GM18499 (cell line): ENCODE measurements around the gene PLXNB2.

Source experiments
- ATAC-seq: cut with Tn5 transposase; IDR thresholded peaks from one replicate; pipeline ENCODE4 v1.9.1; 2021; ENCODE audit warnings: moderate number of reproducible peaks; ENCODE audit not compliant: insufficient read depth, unreplicated experiment

Gene PLXNB2

DNA sequence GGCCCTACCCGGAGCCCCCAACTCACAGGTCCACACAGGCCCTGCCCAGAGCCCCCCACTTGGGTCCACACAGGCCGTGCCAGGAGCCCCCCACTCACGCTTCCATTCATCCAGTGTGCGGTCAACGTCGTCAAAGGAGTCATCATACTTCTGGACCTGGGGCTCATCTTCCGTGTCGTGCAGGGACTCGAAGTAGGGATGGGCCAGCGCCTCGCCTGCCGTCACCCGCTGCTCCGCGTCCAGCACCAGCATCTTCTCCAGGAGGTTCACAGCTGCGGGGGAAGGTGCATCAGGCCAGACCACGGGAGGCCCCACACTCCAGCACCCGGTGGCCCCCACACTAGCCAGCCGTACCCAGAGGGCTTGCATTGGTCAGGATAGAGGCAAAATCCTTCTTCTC lies 52.3 kb downstream of the PLXNB2 start:
- no peak for ATAC-seq

DNA sequence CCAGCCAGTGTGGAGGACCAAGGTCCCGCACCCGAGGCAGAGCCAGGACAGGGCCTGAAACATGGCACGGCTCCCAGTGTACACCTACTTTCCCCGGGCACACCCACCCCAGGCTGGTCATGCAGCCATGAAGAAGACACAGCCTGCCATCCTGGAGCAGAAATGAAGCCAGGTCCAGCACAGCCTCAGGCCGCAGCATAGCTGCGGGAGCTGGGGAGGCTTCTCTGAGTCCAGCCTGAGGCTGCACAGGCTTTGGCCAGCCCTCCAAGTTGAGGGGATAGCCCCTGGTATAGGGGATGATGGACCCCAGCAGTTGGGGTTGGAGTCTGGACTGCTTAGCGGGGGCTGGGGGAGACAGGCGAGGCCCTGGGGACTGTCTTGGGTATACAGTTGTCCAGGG lies 53.5 kb downstream of the PLXNB2 start:
- no peak for ATAC-seq

DNA sequence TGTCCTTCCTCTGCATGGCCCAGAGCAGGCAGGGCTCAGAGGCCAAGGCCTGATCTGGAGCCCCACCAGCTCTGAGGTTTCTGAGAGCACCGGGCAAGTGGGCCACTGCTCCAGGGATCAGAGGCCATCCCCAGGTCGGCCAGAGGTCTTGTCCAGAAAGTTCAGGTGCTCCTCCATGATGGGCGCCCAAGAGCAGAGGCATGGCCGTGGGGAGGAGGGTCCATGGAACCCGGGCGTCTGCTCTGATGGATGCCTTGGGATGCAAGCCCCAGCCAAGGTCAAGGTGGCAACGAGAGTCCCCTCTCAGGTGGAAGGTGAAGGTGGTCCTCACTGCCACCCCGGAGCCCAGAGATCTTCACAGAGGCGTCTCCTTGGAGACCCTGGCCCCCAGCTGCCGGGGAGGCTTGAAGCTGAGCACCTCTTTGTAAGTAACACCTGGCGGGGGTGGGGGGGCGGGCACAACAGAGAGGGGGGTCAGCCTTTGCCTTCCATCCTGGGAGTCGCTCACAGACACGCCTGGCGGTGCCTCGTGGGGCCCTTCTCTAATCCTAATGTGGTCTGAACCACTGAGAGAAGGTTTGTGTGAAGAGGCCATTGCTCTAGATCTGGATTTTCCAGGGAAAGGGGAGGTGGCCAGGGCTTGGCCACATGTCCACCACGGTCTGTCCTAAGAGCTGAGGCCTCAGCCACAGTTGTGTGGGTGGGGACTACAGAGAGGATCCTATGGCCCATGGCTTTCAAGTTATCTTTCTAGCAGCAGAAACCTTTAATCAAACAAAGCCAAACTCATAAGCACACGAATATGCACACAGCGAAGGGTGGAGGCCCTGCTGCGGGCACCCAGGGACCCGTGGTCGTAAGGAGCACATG lies 54.2 kb downstream of the PLXNB2 start:
- ATAC-seq, result no peak

DNA sequence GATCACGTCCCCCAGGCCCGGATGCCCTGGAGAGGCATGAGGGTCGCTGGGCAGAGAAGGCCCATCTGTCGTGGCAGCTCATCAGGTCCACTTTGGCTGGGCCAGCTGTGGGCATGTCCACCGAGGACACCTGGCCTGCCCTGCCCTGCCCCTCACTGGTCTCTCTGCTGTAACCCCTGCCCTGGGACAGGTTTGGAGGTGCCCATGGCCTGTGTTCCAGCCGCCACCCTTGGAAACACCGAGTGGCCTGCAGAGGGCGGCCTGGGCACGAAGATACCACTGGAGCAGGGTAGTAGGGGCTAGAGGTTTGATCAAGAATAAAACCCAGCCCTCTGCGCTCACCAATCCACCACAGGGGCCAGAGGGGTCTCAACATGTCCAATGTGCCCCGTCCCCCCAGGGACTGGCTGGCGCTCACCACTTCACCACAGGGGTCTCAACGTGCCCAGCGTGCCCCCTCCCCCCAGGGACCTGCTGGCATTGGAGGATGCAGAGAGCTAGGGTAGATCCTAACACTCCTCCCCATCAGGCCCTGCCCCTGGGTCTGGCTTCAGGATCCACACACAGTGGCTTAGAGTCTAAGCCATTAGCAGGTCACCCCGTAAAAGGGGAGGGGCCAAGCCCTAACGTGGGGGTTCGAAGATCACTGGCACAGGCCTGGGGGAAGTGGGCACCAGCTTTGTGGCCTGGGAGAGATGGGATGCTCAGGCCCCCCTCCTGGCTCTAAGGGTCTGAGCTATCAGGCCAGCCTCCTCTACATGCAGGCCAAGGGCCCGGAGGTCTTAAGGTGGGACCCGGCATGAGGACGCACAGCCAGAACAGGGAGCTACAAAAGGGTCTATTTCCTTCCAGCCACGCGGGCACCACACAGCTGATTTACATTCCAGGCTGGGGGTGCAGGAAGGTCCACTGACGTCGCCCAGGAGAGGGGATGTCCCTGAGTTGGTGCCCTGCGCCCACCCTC lies 55.1 kb downstream of the PLXNB2 start:
- no peak for ATAC-seq

DNA sequence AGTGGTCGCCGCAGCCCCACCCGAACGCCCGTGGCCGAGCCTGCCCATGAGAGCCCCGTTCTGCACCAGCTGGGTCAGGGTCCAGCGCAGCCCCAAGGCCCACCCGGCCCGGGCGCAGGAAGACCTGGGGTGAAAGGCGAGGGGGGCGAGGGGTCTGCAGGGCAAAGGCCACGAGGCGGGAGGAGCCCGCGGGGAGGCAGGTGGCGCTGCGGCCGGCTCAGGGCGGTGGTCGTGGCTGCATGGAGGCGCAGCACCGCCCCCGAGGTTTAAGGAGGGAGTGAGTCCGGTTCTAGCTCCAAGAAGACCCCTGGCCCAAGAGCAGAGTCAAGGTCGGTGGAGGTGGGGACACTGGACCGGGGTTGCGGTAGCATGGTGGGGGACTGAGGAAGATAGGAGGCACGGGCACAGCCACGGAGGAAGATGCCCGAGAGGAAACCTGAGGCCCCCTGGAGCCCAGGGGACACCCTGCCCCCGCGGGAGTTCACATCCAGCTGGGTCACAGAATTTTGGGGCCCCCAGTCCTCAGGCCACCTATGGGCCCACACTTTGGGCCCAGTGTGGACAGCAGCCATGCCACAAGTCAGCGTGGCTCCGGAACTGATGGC lies 55.9 kb downstream of the PLXNB2 start:
- no peak for ATAC-seq

DNA sequence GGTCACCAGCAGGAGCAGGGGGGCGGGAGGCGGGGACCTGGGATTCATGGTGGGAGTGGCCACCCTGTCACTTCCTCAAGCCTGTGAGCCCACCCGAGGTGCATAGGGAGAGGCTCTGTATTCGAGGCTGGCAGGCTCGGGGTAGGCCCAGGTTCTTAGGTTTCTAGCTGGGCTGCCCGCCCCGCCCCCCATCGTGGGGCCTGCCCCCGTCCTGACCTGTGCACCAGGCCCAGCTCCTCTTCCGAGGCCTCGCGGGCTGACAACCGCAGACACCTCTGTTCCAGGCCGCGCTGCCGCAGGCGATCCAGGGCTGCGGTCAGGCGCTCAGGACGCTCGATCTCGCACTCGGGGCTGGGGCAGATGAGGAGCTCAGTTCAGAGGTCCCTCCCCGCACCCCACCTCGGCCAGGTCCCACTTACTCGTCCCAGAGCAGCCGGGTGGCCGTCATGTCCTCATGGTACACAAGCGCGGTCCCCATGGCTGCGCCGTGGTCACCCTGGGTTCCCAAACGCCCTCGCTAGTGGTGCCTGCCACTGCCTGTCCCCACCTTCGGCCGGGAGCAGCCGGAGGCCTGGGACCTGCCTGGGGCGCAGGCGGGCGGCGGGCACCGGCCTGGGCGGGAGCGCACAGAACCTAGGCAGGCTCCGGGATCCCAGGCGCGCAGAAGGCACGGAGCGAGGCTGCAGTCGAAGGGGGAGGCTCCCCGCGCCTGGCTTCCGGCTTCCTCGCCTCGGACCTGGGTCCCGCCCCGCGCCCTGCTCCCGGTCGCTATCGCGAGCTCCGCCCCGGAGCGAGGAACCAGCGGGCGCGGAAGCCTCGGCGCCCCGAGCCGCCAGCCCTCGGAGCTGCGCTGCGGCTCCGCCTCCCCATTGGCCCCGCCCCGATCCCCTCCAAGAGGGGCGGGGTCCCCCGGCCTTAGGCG lies 56.6 kb downstream of the PLXNB2 start, which contains the start of gene HDAC10:
Gene HDAC10 (minus strand): TSS at position 711 of the 922 bp plus-strand sequence. CDS start 233 bp downstream, at position 478.
- ATAC-seq, result no peak

DNA sequence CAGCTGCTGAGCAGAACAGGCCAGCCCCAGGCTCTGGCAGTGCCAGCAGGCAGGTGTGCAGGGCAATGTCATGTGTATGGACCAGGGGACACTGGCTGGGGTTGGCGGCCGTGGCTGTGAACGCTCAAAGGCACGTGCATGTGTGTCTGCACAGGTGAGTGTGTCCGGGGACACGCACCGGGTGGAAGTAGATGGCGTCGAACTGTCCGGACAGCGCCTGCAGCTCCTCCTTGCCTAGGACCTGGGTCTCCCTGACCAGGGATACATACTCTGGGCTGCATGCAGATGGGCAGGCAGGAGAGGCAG lies 57.2 kb downstream of the PLXNB2 start:
- no peak for ATAC-seq

DNA sequence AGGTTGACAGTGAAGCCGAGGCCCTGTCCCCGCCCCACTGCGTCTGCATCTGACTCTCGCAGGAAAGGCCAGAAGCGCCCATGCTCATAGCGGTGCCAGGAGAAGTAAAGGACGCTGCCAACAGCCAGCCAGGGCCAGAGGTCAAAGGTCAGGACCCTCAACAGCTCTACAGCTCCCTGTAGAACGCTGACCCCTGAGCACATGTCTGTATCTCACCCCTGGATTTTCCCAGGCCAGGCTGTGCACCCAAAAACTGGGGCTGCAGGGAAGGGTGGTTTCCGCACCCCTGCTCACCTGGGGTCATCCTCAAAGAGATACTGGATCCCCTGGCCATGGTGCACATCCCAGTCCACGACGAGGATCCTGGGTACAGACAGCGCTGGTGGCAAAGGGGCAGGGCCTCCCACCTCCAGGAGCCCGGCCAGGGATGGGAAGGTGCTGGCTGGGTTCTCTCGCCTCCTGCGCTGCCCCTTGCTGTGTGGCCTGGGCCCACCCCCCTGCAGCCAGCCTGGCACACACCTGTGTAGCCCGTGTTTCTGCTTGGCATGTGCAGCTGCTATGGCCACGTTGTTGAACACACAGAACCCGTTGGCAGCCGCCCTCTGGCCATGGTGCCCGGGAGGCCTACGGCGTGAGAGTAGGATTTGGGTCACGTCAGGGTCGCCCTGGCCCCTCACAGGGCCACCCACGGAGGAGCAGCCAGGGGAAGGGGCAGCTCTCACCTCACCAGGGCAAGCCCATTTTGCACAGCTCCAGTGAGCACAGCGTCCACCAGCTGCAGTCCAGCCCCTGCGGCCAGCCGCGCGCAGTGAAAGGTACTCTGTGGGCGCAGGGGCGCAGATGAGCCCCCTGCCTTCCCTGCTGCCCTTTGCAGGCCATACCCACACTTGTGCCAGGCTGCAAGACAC lies 57.9 kb downstream of the PLXNB2 start:
- no peak for ATAC-seq

DNA sequence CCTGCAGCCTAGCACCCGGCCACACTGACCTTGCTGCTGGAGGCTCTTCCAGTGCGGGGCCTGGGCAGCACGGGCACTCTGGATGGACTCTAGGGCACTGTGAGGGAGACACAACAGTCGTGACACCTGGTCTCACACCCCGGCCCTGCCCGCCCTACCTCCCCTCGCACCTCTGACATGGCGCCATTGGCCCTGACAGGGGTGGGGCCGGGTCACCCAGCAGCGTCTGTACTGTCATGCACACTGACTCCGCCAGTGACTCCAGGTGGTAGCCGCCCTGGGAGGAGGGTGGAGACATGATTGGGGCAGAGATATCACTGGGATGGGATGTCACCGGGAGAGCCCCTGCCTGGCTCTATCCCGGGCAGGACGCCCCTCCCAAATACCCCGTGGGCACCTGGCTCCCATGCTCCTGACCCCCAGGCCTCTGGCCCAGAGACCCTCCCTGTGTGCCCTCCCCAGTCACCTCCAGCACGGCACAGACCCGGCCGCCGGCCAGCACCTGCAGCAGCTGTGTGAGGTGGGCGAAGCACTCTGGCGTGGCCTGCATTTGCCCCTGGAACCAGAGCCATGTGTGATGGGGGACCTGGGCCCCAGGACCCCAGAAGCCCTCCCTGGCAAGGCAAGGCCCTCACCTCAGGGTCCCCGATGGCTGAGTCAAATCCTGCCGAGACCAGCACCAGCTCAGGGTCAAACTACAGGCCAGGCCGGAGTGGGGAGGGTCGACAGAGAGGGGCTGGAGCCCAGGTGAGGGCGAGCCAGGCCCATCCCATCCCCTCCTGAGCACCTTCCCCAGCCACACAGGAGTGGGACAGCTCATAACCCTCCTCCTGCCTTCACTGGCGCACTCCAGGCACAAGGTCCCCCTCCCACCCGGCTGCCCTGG lies 59.0 kb downstream of the PLXNB2 start:
- ATAC-seq, result no peak

DNA sequence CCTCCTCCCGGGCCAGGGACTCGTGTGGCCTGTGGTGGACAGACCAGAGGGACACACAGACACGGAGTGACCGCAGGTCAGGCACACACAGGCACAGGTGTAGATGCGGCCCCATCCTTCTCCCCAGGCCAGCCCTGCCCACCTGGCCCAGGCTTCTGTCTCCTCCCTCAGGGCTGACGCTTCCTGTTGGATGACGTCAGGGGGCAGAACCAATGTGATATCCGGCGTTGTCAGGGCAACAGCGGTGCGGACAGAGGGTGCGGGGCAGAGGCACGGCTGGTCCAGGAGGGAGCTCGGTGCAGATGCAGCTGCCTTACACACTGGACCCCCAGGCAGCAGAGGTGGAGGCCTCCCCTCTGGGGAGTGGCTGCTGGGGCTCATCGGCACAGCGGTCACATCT lies 59.7 kb downstream of the PLXNB2 start:
- no peak for ATAC-seq

DNA sequence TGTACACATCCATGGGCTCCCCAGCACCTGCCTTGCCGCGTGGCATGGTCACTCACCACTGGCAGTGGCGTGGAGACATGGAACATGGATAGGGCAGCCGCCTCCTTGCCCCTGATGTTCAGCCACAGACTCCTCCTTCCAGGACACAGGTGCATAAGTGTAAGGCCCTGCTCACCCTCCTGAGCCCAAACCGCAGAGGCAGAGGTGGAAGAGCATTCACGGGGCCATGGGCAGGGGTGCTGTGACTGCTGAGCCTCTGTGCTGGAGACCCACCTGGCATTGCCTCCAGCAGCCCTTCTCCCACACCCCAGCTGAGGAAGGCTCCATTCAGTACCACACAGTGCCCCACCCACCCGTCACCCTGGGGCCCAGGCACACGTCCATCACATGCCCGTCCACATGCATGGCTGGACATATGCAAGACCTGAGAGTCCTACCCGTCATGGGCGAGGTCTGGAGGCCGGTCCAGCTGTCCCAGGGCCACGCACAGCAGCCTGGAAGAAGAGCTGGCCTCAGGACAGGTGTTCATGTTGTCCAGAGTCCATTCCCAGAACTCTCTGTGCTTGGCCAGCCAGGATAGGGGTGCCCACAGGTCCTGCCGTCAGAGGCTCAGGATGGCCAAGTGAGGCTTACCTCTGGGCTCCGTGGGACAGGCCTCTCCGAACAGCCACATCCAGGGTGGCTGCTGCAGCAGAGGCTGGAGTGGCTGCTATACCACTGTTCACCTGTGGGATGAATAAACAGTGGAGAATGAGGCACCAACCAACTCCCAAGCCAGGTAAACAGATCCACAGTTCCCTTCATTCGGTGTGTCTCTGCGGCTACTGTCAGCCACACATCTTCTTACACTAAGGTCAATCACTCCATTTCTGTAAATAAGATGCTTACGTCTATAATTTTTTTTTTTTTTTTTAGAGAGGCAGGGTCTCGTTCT lies 60.9 kb downstream of the PLXNB2 start:
- ATAC-seq, result no peak

DNA sequence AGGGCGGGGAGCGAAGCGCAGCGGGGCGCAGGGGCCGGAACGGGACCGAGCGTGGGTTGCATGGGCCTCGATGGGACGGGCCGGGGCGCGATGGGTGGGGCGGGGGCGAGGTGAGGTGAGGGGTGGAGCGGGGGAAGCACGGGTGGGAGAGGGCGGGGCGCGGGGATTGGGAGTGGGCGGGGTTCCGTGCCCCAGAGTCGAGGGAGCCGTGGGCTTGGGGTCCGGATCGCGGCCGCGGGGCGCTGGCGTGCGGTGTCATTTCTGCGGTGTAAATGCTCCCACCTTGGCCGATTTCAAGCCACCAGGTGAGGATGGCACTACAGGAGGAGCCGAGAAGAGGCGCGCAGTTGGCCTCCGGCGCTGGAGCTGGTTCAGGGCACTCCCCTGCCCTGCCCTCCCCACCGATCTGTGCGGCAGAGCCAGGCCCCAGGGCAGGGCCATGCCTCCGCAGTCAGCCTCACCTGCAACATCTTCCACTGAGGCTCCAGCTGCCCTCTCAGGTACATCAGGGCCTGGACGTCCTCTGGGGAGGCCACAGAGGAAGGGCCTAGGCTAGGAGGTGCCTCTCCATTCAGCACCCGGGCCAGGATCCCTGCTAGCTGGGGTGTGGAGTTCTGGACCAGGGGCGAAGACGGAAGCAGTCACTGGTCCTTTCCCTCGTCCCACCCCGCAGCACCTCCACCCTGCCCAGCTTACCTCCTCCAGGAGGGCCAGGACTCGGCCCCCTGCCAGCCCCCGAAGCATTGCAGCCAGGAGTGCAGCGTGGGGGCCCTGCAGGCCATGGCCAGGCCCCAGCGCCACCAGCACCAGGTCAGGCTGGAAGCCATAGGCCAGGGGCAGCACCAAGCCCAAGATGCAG lies 62.0 kb downstream of the PLXNB2 start:
- no peak for ATAC-seq

DNA sequence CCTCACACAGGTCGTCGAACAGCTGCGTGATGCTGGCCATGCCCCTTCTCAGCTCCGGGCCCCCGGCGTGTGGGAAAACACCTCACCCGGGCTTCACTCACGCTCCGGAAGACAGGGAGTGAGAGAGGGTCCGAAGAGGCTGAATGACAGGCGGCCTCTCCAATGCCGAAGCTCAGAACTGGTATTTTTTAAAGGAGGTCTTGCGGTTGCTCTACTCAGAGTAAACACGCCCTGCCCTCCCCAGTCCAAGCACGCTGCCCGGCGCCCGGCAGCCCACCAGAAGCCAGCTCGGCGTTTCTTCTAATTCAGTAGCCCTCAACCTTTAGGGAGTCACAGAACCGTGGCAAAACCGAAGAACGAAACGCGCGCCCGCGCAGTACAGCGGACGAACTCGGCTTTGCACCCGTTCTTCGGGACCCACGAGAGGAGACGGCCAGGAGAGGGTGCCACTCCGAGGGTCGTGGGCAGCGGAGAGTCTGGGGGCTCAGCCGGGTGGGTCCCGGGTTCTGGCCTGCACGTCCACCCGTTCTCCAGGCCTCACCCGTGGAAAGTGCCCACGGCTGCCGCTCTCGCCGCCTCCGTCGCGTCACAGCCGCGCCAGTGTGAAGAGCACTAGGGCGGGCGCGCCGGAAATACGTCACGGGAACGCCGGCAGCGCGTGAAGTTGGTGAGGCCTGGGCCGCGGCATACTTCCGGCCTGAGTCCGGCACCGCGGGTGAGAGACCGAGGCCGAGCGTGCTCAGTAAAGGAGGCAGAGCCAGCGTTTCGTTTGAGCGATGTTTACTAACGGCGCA lies 62.8 kb downstream of the PLXNB2 start, which contains the start of gene TUBGCP6:
Gene TUBGCP6 (minus strand): TSS at position 604 of the 794 bp plus-strand sequence. CDS start 564 bp downstream, at position 40.
- peak; percentile 46 for ATAC-seq

DNA sequence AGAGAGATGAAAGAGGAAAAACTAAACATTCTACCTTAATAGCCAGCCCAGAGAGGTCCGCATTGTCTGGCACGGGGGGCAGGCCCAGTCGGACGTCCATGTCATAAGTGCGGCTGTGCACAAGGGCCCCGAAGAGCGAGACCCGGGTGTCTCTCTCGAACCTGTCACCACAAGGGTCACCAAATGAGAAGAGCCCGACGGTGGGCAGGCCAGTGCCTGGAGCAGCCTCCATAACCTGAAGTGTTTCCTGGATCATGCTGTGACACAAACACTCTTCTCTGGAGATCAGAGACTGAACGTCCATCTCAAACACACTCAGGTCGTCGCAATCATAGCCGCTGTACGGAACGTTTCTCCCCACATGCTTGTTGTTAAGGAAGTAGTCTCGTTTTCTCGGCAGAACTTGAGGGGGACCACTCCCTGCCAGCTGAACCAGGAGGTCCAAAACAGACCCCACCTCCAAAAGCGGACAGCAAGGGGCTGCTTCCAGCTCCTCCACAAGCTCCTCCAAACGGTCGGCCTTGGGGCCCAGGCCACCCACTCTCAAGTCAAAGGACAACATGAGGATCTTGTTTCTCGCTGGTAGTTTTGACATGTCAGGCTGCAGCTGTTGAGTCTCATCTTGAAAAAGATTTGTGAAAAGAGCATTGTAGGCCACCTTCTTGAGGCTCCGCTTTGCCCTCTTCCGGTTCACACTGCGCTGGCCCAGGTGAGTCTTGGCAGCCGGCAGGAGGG lies 63.6 kb downstream of the PLXNB2 start:
- no peak for ATAC-seq
